ENCODE results near the gene MRPS18B.

DNA sequence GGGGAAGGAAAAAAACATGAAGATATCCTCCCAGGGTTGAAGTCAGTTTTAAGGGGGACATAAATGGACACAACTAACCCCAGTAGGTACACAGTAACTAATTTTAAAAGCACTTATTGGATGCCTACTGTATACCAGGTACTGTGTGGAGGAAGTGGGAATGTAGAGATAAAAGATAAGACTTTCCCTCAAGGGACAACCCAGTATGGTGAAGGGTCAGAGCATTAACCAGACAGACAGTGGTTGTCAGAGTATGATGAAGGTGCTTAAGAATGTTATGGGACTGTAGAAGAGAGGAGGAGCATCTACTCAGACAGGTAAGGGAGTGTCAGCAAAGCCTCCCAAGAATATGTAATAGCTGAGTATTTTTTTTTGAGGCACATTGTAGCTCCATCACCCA lies 45.5 kb upstream of the MRPS18B start:
- TF ChIP-seq EP300 (IDR thresholded peaks at IDR 0.05) (no peak), POLR2A (IDR thresholded peaks at IDR 0.05) (no peak), POLR2AphosphoS5 (IDR thresholded peaks at IDR 0.05) (no peak)
- TF ChIP-seq, protein P1, sequence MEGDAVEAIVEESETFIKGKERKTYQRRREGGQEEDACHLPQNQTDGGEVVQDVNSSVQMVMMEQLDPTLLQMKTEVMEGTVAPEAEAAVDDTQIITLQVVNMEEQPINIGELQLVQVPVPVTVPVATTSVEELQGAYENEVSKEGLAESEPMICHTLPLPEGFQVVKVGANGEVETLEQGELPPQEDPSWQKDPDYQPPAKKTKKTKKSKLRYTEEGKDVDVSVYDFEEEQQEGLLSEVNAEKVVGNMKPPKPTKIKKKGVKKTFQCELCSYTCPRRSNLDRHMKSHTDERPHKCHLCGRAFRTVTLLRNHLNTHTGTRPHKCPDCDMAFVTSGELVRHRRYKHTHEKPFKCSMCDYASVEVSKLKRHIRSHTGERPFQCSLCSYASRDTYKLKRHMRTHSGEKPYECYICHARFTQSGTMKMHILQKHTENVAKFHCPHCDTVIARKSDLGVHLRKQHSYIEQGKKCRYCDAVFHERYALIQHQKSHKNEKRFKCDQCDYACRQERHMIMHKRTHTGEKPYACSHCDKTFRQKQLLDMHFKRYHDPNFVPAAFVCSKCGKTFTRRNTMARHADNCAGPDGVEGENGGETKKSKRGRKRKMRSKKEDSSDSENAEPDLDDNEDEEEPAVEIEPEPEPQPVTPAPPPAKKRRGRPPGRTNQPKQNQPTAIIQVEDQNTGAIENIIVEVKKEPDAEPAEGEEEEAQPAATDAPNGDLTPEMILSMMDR (IDR thresholded peaks at IDR 0.05): no peak

All from upper lobe of left lung (tissue), 4 donors.